ENCODE results near the gene SERPINA3. TPM values are rescaled to one million over a fixed set of nuclear protein-coding genes. Genes with fewer than 3 reads are reported as not detected.
"Not testable (repeated sequence)": the region's sequence is repeated elsewhere in the genome, so short reads cannot be mapped to it uniquely, and the experiment has no call there.

Gene SERPINA3
- total RNA-seq, 2 donors from 2014 or later, result 57.2 to 330 TPM

DNA sequence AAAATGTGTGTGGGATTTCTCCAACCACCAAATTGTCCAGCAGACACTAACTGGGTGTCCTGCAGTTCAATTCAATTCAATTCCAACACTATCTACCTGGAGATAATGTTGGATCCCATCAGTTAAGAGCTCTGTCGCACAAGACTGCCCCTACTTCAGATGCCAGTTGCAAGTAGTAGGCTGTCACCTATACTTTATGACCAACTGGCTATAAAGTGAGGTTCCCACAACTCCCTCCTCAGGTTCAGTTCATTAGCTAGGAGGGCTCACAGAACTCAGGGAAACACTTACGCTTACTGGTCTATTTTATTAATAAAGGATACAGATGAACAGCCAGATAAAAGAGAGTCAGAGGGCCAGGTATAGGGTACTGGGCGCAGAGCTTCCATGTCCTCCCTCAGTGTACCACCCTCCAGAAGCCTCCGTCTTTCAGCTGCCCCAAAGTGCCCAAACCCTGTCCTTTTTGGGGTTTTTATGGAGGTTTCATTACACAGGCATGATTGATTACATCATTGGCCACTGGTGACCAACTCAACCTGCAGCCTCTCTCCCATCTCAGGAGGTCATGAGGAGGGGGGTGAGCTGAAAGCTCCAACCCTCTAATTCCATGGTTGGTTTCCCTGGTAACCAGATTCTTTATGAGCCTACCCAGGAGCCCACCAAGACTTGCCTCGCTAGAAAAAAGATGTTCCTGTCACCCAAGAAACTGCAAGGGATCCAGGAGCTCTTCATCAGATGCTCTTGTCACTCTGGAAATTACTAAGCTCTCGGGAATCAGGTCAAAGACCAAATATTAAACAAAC is 38.5 kb upstream of the SERPINA3 start:
- DNase-seq (ENCODE audit: low spot score), result no peak
- Histone ChIP-seq H3K27me3 (no peaks in the 10 kb centered on the region), H3K9me3 (no peaks in the 10 kb centered on the region), H3K4me3 (no peak overlapping the region), H3K4me1 (peaks cover 0 to 18% of the 10 kb centered on the region in 2 donors), H3K36me3 (no peaks in the 10 kb centered on the region), H3K27ac (no peak overlapping the region)
- TF ChIP-seq, protein P1, sequence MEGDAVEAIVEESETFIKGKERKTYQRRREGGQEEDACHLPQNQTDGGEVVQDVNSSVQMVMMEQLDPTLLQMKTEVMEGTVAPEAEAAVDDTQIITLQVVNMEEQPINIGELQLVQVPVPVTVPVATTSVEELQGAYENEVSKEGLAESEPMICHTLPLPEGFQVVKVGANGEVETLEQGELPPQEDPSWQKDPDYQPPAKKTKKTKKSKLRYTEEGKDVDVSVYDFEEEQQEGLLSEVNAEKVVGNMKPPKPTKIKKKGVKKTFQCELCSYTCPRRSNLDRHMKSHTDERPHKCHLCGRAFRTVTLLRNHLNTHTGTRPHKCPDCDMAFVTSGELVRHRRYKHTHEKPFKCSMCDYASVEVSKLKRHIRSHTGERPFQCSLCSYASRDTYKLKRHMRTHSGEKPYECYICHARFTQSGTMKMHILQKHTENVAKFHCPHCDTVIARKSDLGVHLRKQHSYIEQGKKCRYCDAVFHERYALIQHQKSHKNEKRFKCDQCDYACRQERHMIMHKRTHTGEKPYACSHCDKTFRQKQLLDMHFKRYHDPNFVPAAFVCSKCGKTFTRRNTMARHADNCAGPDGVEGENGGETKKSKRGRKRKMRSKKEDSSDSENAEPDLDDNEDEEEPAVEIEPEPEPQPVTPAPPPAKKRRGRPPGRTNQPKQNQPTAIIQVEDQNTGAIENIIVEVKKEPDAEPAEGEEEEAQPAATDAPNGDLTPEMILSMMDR (IDR thresholded peaks at IDR 0.05), result no peak

DNA sequence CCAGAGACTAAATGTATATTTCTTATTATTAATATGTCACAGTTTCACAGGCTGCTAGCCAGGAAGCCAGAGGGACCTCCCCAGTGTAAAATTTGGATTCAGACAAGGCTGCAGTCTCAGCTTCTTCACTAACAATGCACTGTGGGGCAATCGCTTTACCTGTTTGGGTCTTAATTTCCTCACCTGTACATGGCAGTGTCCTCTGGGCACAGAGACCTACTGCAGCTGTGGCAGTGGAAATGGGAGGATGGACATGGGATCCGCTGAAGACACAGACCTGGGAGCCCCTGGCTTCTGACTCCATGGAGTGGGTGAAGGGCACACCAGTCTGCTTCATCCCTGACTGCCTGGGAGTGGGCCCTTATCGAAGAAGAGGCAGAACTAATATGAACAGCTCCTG is 37.9 kb upstream of the SERPINA3 start:
- TF ChIP-seq, protein P1 (IDR thresholded peaks at IDR 0.05), result no peak
- Histone ChIP-seq H3K4me1 (peaks cover 0 to 18% of the 10 kb centered on the region in 2 donors), H3K4me3 (no peak overlapping the region), H3K36me3 (no peaks in the 10 kb centered on the region), H3K27ac (no peak overlapping the region), H3K27me3 (no peaks in the 10 kb centered on the region), H3K9me3 (no peaks in the 10 kb centered on the region)
- no peak for DNase-seq (ENCODE audit: low spot score)

DNA sequence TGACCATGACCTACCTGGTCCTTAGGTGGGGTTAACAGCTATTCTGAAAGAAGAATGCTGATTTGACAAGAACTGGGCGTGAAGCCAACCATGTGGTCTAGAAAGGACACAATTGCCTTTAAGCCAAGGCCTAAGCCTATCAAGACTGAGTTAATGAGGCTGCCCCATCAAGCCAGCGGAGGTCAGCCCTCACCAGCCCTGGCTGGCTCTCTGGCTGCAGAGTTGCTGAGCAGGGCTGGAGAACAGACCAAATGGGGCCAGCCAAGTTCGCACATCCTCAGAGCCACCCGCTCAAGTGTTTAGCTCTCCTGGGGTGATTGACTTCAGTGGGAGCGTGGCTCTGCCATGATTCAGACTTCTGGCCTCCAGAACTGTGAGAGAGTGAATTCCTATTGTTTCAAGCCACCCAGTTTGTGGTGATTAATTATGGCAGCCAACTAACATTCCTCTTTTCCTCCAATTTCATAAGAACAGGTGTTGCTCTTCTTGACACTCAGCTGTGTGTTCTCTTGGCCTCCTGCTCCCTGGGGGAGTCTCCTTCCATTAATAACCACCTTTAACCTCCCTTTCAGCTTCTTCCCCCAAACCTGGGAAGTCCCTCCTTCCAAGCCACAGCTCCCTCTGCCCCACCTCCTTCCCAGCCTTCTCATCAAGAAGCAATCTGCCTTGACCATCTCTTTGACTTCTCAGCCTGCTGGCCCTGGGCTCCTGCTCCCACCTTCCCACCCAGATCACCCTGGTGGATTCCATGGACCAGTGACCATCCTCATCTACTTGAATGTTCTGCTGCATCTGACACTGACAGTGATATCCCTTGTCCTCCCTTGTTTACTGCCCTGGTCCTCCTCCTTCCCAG is 36.2 kb upstream of the SERPINA3 start:
- no peak for DNase-seq (ENCODE audit: low spot score)
- Histone ChIP-seq H3K9me3 (no peaks in the 10 kb centered on the region), H3K4me3 (no peak overlapping the region), H3K27ac (no peak overlapping the region), H3K36me3 (no peaks in the 10 kb centered on the region), H3K4me1 (peaks cover 0 to 17% of the 10 kb centered on the region in 2 donors), H3K27me3 (no peaks in the 10 kb centered on the region)
- TF ChIP-seq, protein P1 (IDR thresholded peaks at IDR 0.05), result no peak

DNA sequence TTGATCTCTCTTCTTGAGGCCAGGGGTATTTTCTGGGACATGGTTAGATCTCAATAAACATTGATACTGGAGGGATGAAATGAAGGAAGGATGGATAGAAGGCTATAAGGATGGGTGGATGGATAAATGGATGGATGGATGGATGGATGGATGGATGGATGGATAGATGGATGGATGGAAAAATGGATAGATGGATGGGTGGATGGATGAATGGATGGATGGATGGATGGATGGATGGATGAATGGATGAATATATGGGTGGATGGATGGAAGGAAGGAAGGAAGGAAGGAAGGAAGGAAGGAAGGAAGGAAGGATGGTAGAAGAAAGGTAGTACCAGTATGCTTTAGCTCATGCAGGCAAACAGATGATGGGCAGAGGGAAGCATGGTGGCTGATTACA is 34.7 kb upstream of the SERPINA3 start:
- not testable (repeated sequence) for H3K36me3 ChIP-seq; H3K27me3 ChIP-seq; H3K27ac ChIP-seq; H3K9me3 ChIP-seq; DNase-seq (ENCODE audit: low spot score); H3K4me3 ChIP-seq
- peaks cover 0 to 11% of the 10 kb centered on the region in 2 donors for H3K4me1 ChIP-seq

DNA sequence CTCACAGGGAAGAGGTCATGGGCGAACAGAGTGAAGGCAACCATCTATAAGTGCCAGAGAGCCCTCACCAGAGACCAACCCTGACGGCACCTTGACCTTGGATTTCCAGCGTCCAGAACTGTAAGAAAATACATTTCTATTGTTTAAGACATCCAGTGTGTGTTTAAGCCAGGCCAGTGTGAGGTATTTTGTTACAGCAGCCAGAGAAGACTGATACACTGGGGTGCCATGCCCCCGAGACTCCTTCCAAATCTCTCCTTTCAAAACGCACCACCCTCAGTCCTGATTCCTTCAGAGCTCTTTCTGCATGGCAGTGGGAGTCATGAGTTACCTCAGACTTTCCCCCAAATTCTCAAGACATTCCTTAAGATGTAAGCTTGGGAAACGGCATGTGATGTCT is 33.5 kb upstream of the SERPINA3 start:
- DNase-seq (ENCODE audit: low spot score), result no peak
- Histone ChIP-seq H3K27ac (no peak overlapping the region), H3K4me3 (no peak overlapping the region), H3K36me3 (no peaks in the 10 kb centered on the region), H3K4me1 (peaks cover 0 to 10% of the 10 kb centered on the region in 2 donors), H3K9me3 (no peaks in the 10 kb centered on the region), H3K27me3 (no peaks in the 10 kb centered on the region)
- TF ChIP-seq, protein P1 (IDR thresholded peaks at IDR 0.05), result no peak
